Natural killer cell (primary cell): Measurements from ENCODE around the gene VSIG10L2. TPM values are rescaled to one million over a fixed set of nuclear protein-coding genes. Genes with fewer than 3 reads are reported as not detected.
"Not testable (repeated sequence)": the region's sequence is repeated elsewhere in the genome, so short reads cannot be mapped to it uniquely, and the experiment has no call there.

Source experiments
- ATAC-seq, 3 donors: fragments of 150-1000 bp in 2 of 3; fragments of 200-7000 bp in 1 of 3; cut with Tn5 transposase; 1 replicate in 1 of 3; 2 replicates in 2 of 3; pipeline ENCODE4 v1.10.0; 2021; ENCODE audit warnings: mild to moderate bottlenecking in 2 of 3, moderate library complexity in 2 of 3
- DNase-seq, 2 donors: peaks; one replicate each; pipeline versions ENCODE4 v3.0.0 to v3.0.0-alpha.2; 2013 to 2021; ENCODE audit warnings: mixed read lengths in 1 of 2
- H3K27ac ChIP-seq: one replicate; pipeline ENCODE4 v1.5.1; 2013; ENCODE audit warnings: mild to moderate bottlenecking, low read length
- H3K27me3 ChIP-seq: one replicate; pipeline ENCODE4 v1.6.1; 2013; ENCODE audit warnings: low read length; ENCODE audit not compliant: control insufficient read depth, insufficient read depth
- H3K36me3 ChIP-seq: one replicate; pipeline ENCODE4 v1.6.1; 2013; ENCODE audit warnings: low read length; ENCODE audit not compliant: control insufficient read depth, insufficient read depth
- H3K4me1 ChIP-seq: one replicate; pipeline ENCODE4 v1.6.1; 2013; ENCODE audit warnings: low read length; ENCODE audit not compliant: control insufficient read depth, insufficient read depth
- H3K4me3 ChIP-seq: one replicate; pipeline ENCODE4 v1.5.1; 2013; ENCODE audit warnings: low read length
- H3K9me3 ChIP-seq: one replicate; pipeline ENCODE4 v1.6.1; 2013; ENCODE audit warnings: low read length; ENCODE audit not compliant: control insufficient read depth, insufficient read depth
- H3K27ac Mint-ChIP-seq, 2 donors: one replicate each; pipeline ENCODE4 v1.8.0; 2022; ENCODE audit warnings: mild to moderate bottlenecking in 2 of 2, mixed read lengths in 2 of 2, moderate library complexity in 1 of 2
- H3K27me3 Mint-ChIP-seq, 2 donors: one replicate each; pipeline ENCODE4 v1.8.0; 2022; ENCODE audit warnings: low read depth in 2 of 2, mixed read lengths in 2 of 2
- H3K36me3 Mint-ChIP-seq: one replicate; pipeline ENCODE4 v1.8.0; 2022; ENCODE audit warnings: mixed read lengths
- H3K4me1 Mint-ChIP-seq, 2 donors: one replicate each; pipeline ENCODE4 v1.8.0; 2022; ENCODE audit warnings: mixed read lengths in 2 of 2
- H3K4me3 Mint-ChIP-seq: one replicate; pipeline ENCODE4 v1.8.0; 2022; ENCODE audit warnings: mild to moderate bottlenecking, moderate library complexity, mixed read lengths
- H3K9me3 Mint-ChIP-seq, 2 donors: one replicate each; pipeline ENCODE4 v1.8.0; 2022; ENCODE audit warnings: mixed read lengths in 2 of 2
- WGBS: methylation state at CpG from one replicate; pipeline ENCODE4 v1.1.7; 2013; ENCODE audit warnings: missing lambda C conversion rate; ENCODE audit not compliant: insufficient coverage; 5-methylcytosine and 5-hydroxymethylcytosine counted together
- intact Hi-C: fragments of 100-400 bp; cut with micrococcal nuclease; formaldehyde crosslinking; loops from one replicate; pipeline ENCODE4 v1.14.2; 2022
- total RNA-seq, 4 donors: library from RNA; stranded (reverse); fragments of 120-200 nt in 1 of 4; gene quantifications; one replicate each; pipeline versions ENCODE4 v1.2.3 to v1.2.4, GENCODE V29; 2013 to 2022
- TF ChIP-seq, protein P1 (sequence below): fragments of 200-600 bp; IDR thresholded peaks from one replicate; pipeline ENCODE4 v1.8.0; 2022; ENCODE audit warnings: antibody characterized with exemption

The VSIG10L2 gene
- total RNA-seq, 3 donors from 2014 or later (not counting 1 experiment from before 2014, with no cell fraction given), result not detected

GRCh38 chr11:125910226-125910849 is 35.5 kb upstream of the VSIG10L2 start:
- DNase-seq (no peak), ATAC-seq (no peak)
- Mint-ChIP-seq H3K27me3 (peaks cover 20 to 62% of the 10 kb centered on the region in 2 donors), H3K36me3 (no peaks in the 10 kb centered on the region), H3K4me3 (no peak overlapping the region), H3K27ac (no peak overlapping the region), H3K9me3 (no peaks in the 10 kb centered on the region), H3K4me1 (no peaks in the 10 kb centered on the region)
- Histone ChIP-seq H3K4me3 (no peak overlapping the region), H3K27me3 (peaks cover 7% of the 10 kb centered on the region), H3K36me3 (no peaks in the 10 kb centered on the region), H3K9me3 (no peaks in the 10 kb centered on the region), H3K27ac (no peak overlapping the region), H3K4me1 (no peaks in the 10 kb centered on the region)
- TF ChIP-seq, protein P1, sequence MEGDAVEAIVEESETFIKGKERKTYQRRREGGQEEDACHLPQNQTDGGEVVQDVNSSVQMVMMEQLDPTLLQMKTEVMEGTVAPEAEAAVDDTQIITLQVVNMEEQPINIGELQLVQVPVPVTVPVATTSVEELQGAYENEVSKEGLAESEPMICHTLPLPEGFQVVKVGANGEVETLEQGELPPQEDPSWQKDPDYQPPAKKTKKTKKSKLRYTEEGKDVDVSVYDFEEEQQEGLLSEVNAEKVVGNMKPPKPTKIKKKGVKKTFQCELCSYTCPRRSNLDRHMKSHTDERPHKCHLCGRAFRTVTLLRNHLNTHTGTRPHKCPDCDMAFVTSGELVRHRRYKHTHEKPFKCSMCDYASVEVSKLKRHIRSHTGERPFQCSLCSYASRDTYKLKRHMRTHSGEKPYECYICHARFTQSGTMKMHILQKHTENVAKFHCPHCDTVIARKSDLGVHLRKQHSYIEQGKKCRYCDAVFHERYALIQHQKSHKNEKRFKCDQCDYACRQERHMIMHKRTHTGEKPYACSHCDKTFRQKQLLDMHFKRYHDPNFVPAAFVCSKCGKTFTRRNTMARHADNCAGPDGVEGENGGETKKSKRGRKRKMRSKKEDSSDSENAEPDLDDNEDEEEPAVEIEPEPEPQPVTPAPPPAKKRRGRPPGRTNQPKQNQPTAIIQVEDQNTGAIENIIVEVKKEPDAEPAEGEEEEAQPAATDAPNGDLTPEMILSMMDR, result no peak
- WGBS, result 85% methylated on average over 6 of the region's 8 CpGs
- intact Hi-C loops, result no loop called here

GRCh38 chr11:125914601-125915000 is 31.2 kb upstream of the VSIG10L2 start:
- H3K36me3 ChIP-seq, ATAC-seq, H3K27me3 ChIP-seq, DNase-seq, H3K27ac Mint-ChIP-seq, H3K4me3 ChIP-seq, H3K4me1 ChIP-seq, H3K9me3 ChIP-seq, H3K27ac ChIP-seq, H3K9me3 Mint-ChIP-seq, H3K36me3 Mint-ChIP-seq, intact Hi-C loops, H3K4me1 Mint-ChIP-seq, H3K4me3 Mint-ChIP-seq: not testable (repeated sequence)
- H3K27me3 Mint-ChIP-seq, result peaks cover 27 to 55% of the 10 kb centered on the region in 2 donors
- WGBS, result 94% methylated on average over 3 of the region's 3 CpGs

- WGBS, result 78% methylated on average over 12 of the region's 12 CpGs
- no peaks in the 10 kb centered on the region for H3K9me3 Mint-ChIP-seq
- no peak overlapping the region for H3K4me3 Mint-ChIP-seq
- TF ChIP-seq, protein P1, result no peak
- peaks cover 23 to 37% of the 10 kb centered on the region in 2 donors for H3K27me3 Mint-ChIP-seq
- ATAC-seq, result no peak
- no peak for DNase-seq
- H3K27ac Mint-ChIP-seq, result no peak overlapping the region
- Histone ChIP-seq H3K27ac (no peak overlapping the region), H3K4me1 (no peaks in the 10 kb centered on the region), H3K36me3 (no peaks in the 10 kb centered on the region), H3K4me3 (no peak overlapping the region), H3K9me3 (no peaks in the 10 kb centered on the region), H3K27me3 (no peaks in the 10 kb centered on the region)
- H3K36me3 Mint-ChIP-seq, result no peaks in the 10 kb centered on the region
- no peaks in the 10 kb centered on the region for H3K4me1 Mint-ChIP-seq
- intact Hi-C loops, result no loop called here
Measured at GRCh38 chr11:125916683-125917347, 29.0 kb upstream of the VSIG10L2 start.

GRCh38 chr11:125918140-125918840 is 27.6 kb upstream of the VSIG10L2 start:
- Mint-ChIP-seq H3K27ac (no peak overlapping the region), H3K4me3 (no peak overlapping the region), H3K27me3 (peaks cover 20 to 25% of the 10 kb centered on the region in 2 donors), H3K36me3 (no peaks in the 10 kb centered on the region), H3K9me3 (no peaks in the 10 kb centered on the region), H3K4me1 (peaks cover 0 to 4% of the 10 kb centered on the region in 2 donors)
- Histone ChIP-seq H3K4me1 (no peaks in the 10 kb centered on the region), H3K27ac (no peak overlapping the region), H3K9me3 (no peaks in the 10 kb centered on the region), H3K4me3 (no peak overlapping the region), H3K36me3 (no peaks in the 10 kb centered on the region), H3K27me3 (no peaks in the 10 kb centered on the region)
- ATAC-seq (no peak), DNase-seq (no peak)
- TF ChIP-seq, protein P1, result no peak
- WGBS, result 94% methylated on average over 12 of the region's 13 CpGs
- intact Hi-C loops, result no loop called here
